ENCODE results near the gene TFIP11. TPM values are rescaled to one million over a fixed set of nuclear protein-coding genes. Genes with fewer than 3 reads are reported as not detected.

Gene TFIP11
- total and polyA plus RNA-seq, 10 of the 15 experiments (the other 5 are each of a cell fraction or from before 2014, with no cell fraction given), result 14.2 to 43.3 (median 31.9) TPM

DNA sequence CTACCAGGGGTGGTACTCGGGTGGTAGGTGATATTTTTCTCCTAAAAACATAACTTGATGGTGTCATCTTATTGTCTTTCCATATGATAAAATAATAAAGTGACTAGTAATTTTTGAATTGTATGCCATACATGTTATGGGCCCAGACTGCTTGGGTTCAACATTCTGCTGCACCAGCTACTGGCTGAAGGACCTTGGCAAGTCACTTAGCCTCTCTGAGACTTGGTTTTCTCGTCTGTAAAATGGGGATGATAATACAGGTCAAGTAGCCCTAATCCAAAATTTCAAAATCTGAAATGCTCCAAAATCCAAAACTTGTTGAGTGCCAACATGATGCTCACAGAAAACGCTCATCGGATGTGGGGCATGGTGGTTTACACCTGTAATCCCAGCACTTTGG, 35.6 kb upstream of the TFIP11 start:
- Histone ChIP-seq H2AFZ (ENCODE audit: control insufficient read depth, low read depth, low read length) (no peak overlapping the region), H3K4me2 (ENCODE audit: control insufficient read depth, insufficient read depth) (no peak overlapping the region), H3K27me3 (replicated peaks in 1 of 2; ENCODE audit: control insufficient read depth in 2 of 2, insufficient read depth in 2 of 2, low read length in 1 of 2) (no peaks in the 10 kb centered on the region), H3K36me3 (ENCODE audit: control insufficient read depth in 2 of 2, insufficient read depth in 2 of 2, low read length in 1 of 2) (no peaks in the 10 kb centered on the region; a peak in 2 of 4 replicates), H3K4me1 (ENCODE audit: control insufficient read depth, insufficient read depth, low read length) (no peaks in the 10 kb centered on the region; the same call in 1 of the 2 replicates), H3K27ac (ENCODE audit: control insufficient read depth, insufficient read depth) (no peak overlapping the region), H3K4me3 (no peak overlapping the region), H3K9me3 (replicated peaks; ENCODE audit: control insufficient read depth, insufficient read depth, low read length) (no peaks in the 10 kb centered on the region), H4K20me1 (ENCODE audit: control insufficient read depth, insufficient read depth) (no peaks in the 10 kb centered on the region), H3K9ac (ENCODE audit: control insufficient read depth, insufficient read depth, low read length) (no peak overlapping the region), H3K79me2 (ENCODE audit: control insufficient read depth, insufficient read depth, low read length) (no peaks in the 10 kb centered on the region)
- in situ Hi-C loops (cut with MboI), result no loop called here
- SMC1A ChIA-PET (ENCODE audit: uncharacterized antibody, unreplicated experiment), result no interaction called here
- no TSS peak for BruUV-seq (replicated peaks)
- CTCF ChIA-PET, result interaction anchor here (0.5 to 1.2 kb wide), 3 partner anchors 16 to 27 kb away, joined by 3 read pairs; no protein-coding TSS in a partner anchor
- FAIRE-seq (no peak), ATAC-seq (no peak), DNase-seq (ENCODE audit: low read depth, low spot score) (no peak)
- POLR2A ChIA-PET, result no interaction called here
- TF ChIP-seq ZSCAN29 (IDR thresholded peaks at IDR 0.05) (no peak), ASH2L (IDR thresholded peaks at IDR 0.05; ENCODE audit: borderline replicate concordance, low read depth) (no peak), ZBTB40 (IDR thresholded peaks at IDR 0.05; ENCODE audit: borderline replicate concordance) (no peak), BRCA1 (IDR thresholded peaks at IDR 0.05; ENCODE audit: low read depth, low read length) (no peak), TARDBP (IDR thresholded peaks at IDR 0.05; ENCODE audit: borderline replicate concordance) (no peak), SMAD5 (IDR thresholded peaks at IDR 0.05; ENCODE audit: low read depth) (no peak), MAX (IDR thresholded peaks at IDR 0.05; ENCODE audit: low read depth, low read length) (no peak), WRNIP1 (IDR thresholded peaks at IDR 0.05; ENCODE audit: borderline replicate concordance, low read depth, low read length) (no peak), IRF4 (IDR thresholded peaks at IDR 0.05; ENCODE audit: low read depth, low read length) (no peak), NKRF (conservative IDR thresholded peaks at IDR 0.05) (no peak), FOXK2 (IDR thresholded peaks at IDR 0.05) (no peak), MXI1 (IDR thresholded peaks at IDR 0.05; ENCODE audit: low read depth, low read length) (no peak), ZNF217 (IDR thresholded peaks at IDR 0.05) (no peak), SREBF1 (IDR thresholded peaks at IDR 0.05; ENCODE audit: low read length) (no peak), GATAD2B (conservative IDR thresholded peaks at IDR 0.05; ENCODE audit: low read depth) (no peak), GABPA (IDR thresholded peaks at IDR 0.05; ENCODE audit: low read depth) (no peak), IKZF1 (conservative IDR thresholded peaks at IDR 0.05) (no peak)
- TF ChIP-seq, protein P1, sequence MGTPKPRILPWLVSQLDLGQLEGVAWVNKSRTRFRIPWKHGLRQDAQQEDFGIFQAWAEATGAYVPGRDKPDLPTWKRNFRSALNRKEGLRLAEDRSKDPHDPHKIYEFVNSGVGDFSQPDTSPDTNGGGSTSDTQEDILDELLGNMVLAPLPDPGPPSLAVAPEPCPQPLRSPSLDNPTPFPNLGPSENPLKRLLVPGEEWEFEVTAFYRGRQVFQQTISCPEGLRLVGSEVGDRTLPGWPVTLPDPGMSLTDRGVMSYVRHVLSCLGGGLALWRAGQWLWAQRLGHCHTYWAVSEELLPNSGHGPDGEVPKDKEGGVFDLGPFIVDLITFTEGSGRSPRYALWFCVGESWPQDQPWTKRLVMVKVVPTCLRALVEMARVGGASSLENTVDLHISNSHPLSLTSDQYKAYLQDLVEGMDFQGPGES (IDR thresholded peaks at IDR 0.05), result no peak
- RAD21 ChIA-PET (ENCODE audit: unreplicated experiment), result no interaction called here
- intact Hi-C loops (cut with micrococcal nuclease; ENCODE audit: unreplicated experiment), result no loop called here
- 78% methylated on average over 4 of the region's 4 CpGs for WGBS (ENCODE audit: insufficient coverage, insufficient replicate concordance, low lambda C conversion rate, missing lambda C conversion rate)

All from GM12878 (cell line).